Common myeloid progenitor, CD34-positive (primary cell): ENCODE data around the gene USF2.

Experiments
- CTCF ChIA-PET: fragments of 350-600 bp; sonication (Branson Sonifier 250); formaldehyde crosslinking; loops from one replicate; lab custom pipeline; 2021; ENCODE audit warnings: antibody characterized with exemption; lab: Charles Lee
- POLR2A ChIA-PET: fragments of 350-600 bp; sonication (Branson Sonifier 250); formaldehyde crosslinking; loops from one replicate; lab custom pipeline; 2021; ENCODE audit warnings: antibody characterized with exemption; lab: Charles Lee
- DNase-seq, 3 donors: peaks; one replicate each; pipeline versions ENCODE4 v3.0.0 to v3.0.0-alpha.2; 2013
- H3K27ac ChIP-seq, 2 experiments: 1 replicate in 1 of 2; 2 replicates in 1 of 2; pipeline ENCODE4 v1.7.0; 2013; ENCODE audit warnings: inconsistent platforms in 2 of 2, low read length in 2 of 2, mild to moderate bottlenecking in 2 of 2, low read depth in 1 of 2, moderate library complexity in 1 of 2; ENCODE audit not compliant: severe bottlenecking in 2 of 2, insufficient read depth in 1 of 2, poor library complexity in 1 of 2
- H3K27me3 ChIP-seq, 5 experiments: replicated peaks in 2 of 5; 1 replicate in 3 of 5; 2 replicates in 2 of 5; pipeline versions ENCODE4 v1.6.1 to v1.7.0; 2013; ENCODE audit warnings: low read length in 4 of 5, mild to moderate bottlenecking in 2 of 5, moderate library complexity in 2 of 5, inconsistent platforms in 1 of 5; ENCODE audit not compliant: insufficient read depth in 5 of 5, control insufficient read depth in 4 of 5
- H3K36me3 ChIP-seq, 4 experiments: 1 replicate in 2 of 4; 2 replicates in 2 of 4; pipeline versions ENCODE4 v1.6.1 to v1.7.0; 2013; ENCODE audit warnings: low read length in 3 of 4, control low read depth in 1 of 4, mild to moderate bottlenecking in 1 of 4; ENCODE audit not compliant: control insufficient read depth in 4 of 4, insufficient read depth in 4 of 4
- H3K4me1 ChIP-seq, 4 experiments: 1 replicate in 3 of 4; 2 replicates in 1 of 4; pipeline versions ENCODE4 v1.6.1 to v1.7.1; 2013; ENCODE audit warnings: low read length in 3 of 4, mild to moderate bottlenecking in 3 of 4, control low read depth in 1 of 4, inconsistent platforms in 1 of 4, moderate library complexity in 1 of 4; ENCODE audit not compliant: control insufficient read depth in 4 of 4, insufficient read depth in 4 of 4; ENCODE audit errors: control extremely low read depth in 1 of 4
- H3K4me3 ChIP-seq, 7 experiments: 1 replicate in 4 of 7; 2 replicates in 3 of 7; pipeline versions ENCODE4 v1.5.1 to v1.7.0; 2013; ENCODE audit warnings: mild to moderate bottlenecking in 7 of 7, low read length in 6 of 7, moderate library complexity in 6 of 7, inconsistent platforms in 2 of 7, low read depth in 2 of 7, control low read depth in 1 of 7; ENCODE audit not compliant: insufficient read depth in 4 of 7, control insufficient read depth in 1 of 7; ENCODE audit errors: extremely low read depth in 1 of 7
- H3K9me3 ChIP-seq, 5 experiments: 1 replicate in 4 of 5; 2 replicates in 1 of 5; pipeline versions ENCODE4 v1.6.1 to v1.7.1; 2013; ENCODE audit warnings: low read length in 4 of 5, mild to moderate bottlenecking in 2 of 5, inconsistent platforms in 1 of 5, low read depth in 1 of 5, moderate library complexity in 1 of 5; ENCODE audit not compliant: control insufficient read depth in 4 of 5, insufficient read depth in 2 of 5; ENCODE audit errors: control extremely low read depth in 1 of 5
- WGBS: methylation state at CpG from one replicate; pipeline ENCODE4 v1.1.5; 2013; ENCODE audit not compliant: insufficient coverage; 5-methylcytosine and 5-hydroxymethylcytosine counted together

Gene USF2

DNA sequence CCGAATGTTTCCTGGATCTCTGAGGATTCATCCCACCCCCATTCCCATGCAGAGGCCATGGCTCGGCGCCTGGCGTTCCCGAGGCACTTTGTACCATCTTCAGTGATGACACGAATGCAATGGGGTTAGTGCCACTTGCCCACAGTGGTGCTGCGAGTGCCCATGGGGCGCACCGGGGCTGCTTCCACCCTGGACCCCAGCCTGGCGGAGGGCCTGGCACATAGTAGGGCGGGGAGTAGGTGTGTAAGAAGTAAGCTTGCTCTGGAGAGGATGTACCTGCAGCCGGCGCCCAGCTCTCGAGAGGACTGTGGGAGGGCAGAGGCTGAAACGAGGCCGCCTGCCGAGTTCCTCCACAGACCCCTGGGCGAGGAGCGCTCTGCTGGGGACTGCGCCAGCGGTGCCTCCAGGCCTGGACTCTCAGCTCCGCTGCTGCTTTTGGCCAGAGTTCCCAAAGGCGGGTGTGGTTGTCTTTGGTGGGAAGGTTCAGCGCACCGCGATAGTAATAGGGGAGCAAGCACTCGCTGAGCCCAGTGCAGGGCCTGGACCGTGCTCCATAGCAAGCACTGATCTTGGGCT is 8.0 kb downstream of the USF2 start:
- no peak for DNase-seq
- no peaks in the 10 kb centered on the region for H3K9me3 ChIP-seq
- ChIA-PET POLR2A (no interaction called here), CTCF (interaction anchor here (1.7 kb wide), 1 partner anchor 12 kb away, joined by 5 read pairs; no protein-coding TSS in a partner anchor)
- H3K36me3 ChIP-seq: peaks cover 10 to 66% (median 51%) of the 10 kb centered on the region in 4 experiments
- H3K4me1 ChIP-seq: peaks cover 0 to 21% (median 19%) of the 10 kb centered on the region in 4 experiments
- 96% methylated on average over 23 of the region's 28 CpGs for WGBS
- no peak overlapping the region for H3K4me3 ChIP-seq
- H3K27ac ChIP-seq: no peak overlapping the region
- H3K27me3 ChIP-seq: no peaks in the 10 kb centered on the region

GRCh38 chr19:35278578-35279284 is 10.0 kb downstream of the USF2 start:
- Histone ChIP-seq H3K27ac (no peak overlapping the region), H3K4me3 (no peak overlapping the region), H3K27me3 (no peaks in the 10 kb centered on the region), H3K36me3 (peaks cover 9 to 58% (median 42%) of the 10 kb centered on the region in 4 experiments), H3K4me1 (peaks cover 0 to 15% (median 13%) of the 10 kb centered on the region in 4 experiments), H3K9me3 (no peaks in the 10 kb centered on the region)
- no peak for DNase-seq
- ChIA-PET POLR2A (no interaction called here), CTCF (interaction anchor here (1.4 to 1.7 kb wide), 3 partner anchors 14 to 216 kb away, joined by 3 to 5 read pairs (median 3); no protein-coding TSS in a partner anchor)
- 96% methylated on average over 45 of the region's 45 CpGs for WGBS

DNA sequence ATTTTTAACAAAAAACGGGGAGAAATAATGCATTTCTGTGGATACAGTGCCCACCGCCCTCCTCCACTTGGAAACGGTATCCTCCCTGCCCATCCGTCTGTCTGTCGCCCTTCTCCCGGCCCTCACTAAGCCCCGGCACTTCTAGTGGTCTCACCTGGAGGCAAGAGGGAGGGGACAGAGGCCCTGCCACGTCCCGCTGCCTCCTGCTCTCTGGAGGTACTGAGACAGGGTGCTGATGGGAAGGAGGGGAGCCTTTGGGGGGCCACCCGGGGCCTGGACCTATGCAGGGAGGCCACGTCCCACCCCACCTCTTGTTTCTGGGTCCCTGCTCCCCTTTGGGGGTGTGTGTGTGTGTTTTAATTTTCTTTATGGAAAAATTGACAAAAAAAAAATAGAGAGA is 10.6 kb downstream of the USF2 start:
- H3K9me3 ChIP-seq: no peaks in the 10 kb centered on the region
- H3K36me3 ChIP-seq: peaks cover 5 to 52% (median 36%) of the 10 kb centered on the region in 4 experiments
- 80% methylated on average over 4 of the region's 11 CpGs for WGBS
- POLR2A ChIA-PET: no interaction called here
- no peak overlapping the region for H3K4me3 ChIP-seq
- peaks cover 0 to 15% (median 12%) of the 10 kb centered on the region in 4 experiments for H3K4me1 ChIP-seq
- H3K27me3 ChIP-seq: no peaks in the 10 kb centered on the region
- H3K27ac ChIP-seq: no peak overlapping the region
- DNase-seq: no peak
- CTCF ChIA-PET: interaction anchor here (0.7 to 2.3 kb wide), 4 partner anchors 9 to 216 kb away, joined by 3 to 5 read pairs (median 3); no protein-coding TSS in a partner anchor

DNA sequence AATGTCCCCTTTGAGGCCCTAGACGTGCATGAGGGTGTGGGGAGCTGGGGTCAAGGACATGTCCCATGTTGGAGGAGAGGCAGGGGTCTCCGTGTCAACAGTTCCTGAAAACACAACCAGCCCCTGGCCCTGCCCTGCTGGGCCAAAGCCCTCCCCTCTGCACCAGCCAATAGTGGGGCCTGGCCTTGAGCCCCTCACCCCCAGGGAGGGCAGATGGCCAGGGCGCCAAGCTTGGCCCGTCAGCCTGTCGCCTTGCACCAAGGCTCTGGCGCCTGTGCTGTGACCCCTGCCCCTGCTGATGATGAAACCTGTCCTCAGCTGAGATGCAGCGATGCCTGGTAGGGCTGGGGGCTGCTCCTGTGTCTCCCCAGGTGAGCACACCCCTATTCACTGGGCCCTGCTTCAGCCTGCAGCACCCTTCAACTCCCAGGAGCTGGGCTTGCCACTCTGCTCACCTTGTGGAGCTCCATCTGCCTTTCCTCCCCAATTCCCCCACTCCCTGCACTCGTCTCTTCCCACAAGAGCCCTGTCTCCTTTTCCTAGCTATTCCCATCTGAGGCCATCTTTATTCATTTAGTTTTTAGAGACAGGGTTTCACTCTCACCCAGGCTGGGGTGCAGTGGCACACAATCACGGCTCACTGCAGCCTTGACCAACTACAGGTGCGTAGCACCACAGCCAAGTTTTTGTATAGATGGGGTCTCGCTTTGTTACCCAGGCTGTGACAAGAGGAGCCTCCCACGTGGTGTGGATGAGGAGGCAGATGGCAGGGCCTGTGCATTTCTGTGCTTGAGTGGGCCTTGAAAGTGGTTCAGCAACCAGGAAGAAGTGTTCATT is 11.4 kb downstream of the USF2 start:
- ChIA-PET CTCF (interaction anchor here (0.6 to 2.3 kb wide), 5 partner anchors 10 to 215 kb away, joined by 3 to 5 read pairs (median 3); no protein-coding TSS in a partner anchor), POLR2A (interaction anchor here (1.5 kb wide), 1 partner anchor 8 kb away, joined by 6 read pairs; no protein-coding TSS in a partner anchor)
- H3K27ac ChIP-seq: no peak overlapping the region
- H3K4me3 ChIP-seq: no peak overlapping the region
- no peaks in the 10 kb centered on the region for H3K27me3 ChIP-seq
- H3K4me1 ChIP-seq: peaks cover 0 to 18% (median 16%) of the 10 kb centered on the region in 4 experiments
- no peaks in the 10 kb centered on the region for H3K9me3 ChIP-seq
- no peak for DNase-seq
- WGBS: 94% methylated on average over 12 of the region's 12 CpGs
- peaks cover 5 to 46% (median 31%) of the 10 kb centered on the region in 4 experiments for H3K36me3 ChIP-seq

DNA sequence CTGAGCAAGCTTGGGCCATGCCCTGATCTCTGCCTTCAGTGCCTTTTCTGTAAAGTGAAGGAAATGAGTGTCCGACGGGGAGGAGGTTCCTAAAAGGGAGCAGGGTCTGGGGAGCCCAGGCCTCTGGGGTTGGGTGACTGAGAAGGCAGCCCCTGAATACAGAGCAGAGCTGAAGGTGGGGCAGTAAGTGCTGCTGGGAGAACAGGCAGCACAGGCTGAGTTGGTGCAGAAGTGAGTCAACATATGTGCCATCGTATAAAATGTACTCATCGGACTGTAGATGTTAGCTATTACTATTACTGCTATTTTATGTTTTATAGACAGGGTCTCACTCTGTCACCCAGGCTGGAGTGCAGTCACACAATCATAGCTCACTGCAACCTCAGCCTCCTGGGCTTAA is 12.5 kb downstream of the USF2 start:
- 85% methylated on average over 2 of the region's 4 CpGs for WGBS
- ChIA-PET POLR2A (interaction anchor here (0.6 to 1.5 kb wide), 4 partner anchors 9 to 120 kb away, joined by 3 to 6 read pairs (median 4); no protein-coding TSS in a partner anchor), CTCF (interaction anchor here (1.3 to 2.3 kb wide), 2 partner anchors 7 to 14 kb away, joined by 4 to 5 read pairs; no protein-coding TSS in a partner anchor)
- Histone ChIP-seq H3K9me3 (no peaks in the 10 kb centered on the region), H3K4me1 (peaks cover 0 to 19% (median 16%) of the 10 kb centered on the region in 4 experiments), H3K27ac (no peak overlapping the region), H3K27me3 (no peaks in the 10 kb centered on the region), H3K36me3 (peaks cover 3 to 36% (median 21%) of the 10 kb centered on the region in 4 experiments), H3K4me3 (no peak overlapping the region)
- DNase-seq: no peak

GRCh38 chr19:35284153-35285094 is 15.7 kb downstream of the USF2 start:
- 93% methylated on average over 13 of the region's 17 CpGs for WGBS
- H3K27ac ChIP-seq: no peak overlapping the region
- no peak overlapping the region for H3K4me3 ChIP-seq
- ChIA-PET CTCF (interaction anchor here (0.9 to 3.1 kb wide), 4 partner anchors 10 to 66 kb away, joined by 3 to 7 read pairs (median 4); no protein-coding TSS in a partner anchor), POLR2A (no interaction called here)
- H3K27me3 ChIP-seq: no peaks in the 10 kb centered on the region
- no peaks in the 10 kb centered on the region for H3K9me3 ChIP-seq
- H3K36me3 ChIP-seq: peaks cover 0 to 5% (median under 1%) of the 10 kb centered on the region in 4 experiments
- peaks cover 0 to 19% (median 16%) of the 10 kb centered on the region in 4 experiments for H3K4me1 ChIP-seq
- DNase-seq: no peak
